ENCODE results near the gene DCTN3. TPM values are rescaled to one million over a fixed set of nuclear protein-coding genes. Genes with fewer than 3 reads are reported as not detected.

The DCTN3 gene
- total RNA-seq, 3 donors from 2014 or later (not counting 1 experiment from before 2014, with no cell fraction given), result 135 to 171 (median 147) TPM

DNA sequence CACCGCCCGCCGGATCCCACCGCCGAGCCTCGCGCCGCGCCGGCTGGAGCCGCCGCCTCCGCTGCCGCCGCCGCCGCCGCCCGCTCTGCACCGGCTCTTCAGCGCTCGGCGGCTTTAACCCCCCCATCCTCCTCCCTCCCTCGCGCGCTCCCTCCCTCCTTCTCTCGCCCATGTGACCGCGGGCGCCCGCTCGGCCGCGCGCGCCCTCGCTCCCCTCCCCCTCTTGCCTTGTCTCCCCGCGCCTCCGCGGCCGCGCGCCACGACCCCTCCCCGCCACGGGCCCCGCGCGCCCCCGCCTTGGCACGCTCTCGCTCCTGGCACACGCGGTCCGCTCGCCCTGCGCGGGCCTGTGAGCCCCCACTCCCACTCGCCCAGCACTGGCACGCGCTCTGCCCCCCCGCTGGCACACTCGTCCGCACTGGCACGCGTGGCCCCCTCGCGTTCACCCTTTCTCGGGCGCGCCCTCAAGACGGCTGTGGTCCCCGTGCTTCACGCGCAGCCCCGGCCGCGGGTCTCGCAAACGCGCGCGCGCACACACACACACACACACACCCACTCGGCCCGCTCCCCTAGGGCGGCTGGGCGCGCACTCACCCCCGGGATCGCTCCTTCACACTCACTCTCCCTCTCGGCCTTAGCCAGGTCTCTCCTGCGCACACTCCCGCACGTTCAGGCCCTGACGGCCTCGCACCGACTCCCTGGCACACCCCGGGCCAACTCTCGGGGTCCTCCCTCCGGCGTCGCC is 30.5 kb downstream of the DCTN3 start, which contains the start of gene CNTFR:
CNTFR (minus strand) TSS at position 89 of the 745 bp plus-strand sequence. CDS start 20,743 bp downstream, outside the sequence.
- TF ChIP-seq, protein P1, sequence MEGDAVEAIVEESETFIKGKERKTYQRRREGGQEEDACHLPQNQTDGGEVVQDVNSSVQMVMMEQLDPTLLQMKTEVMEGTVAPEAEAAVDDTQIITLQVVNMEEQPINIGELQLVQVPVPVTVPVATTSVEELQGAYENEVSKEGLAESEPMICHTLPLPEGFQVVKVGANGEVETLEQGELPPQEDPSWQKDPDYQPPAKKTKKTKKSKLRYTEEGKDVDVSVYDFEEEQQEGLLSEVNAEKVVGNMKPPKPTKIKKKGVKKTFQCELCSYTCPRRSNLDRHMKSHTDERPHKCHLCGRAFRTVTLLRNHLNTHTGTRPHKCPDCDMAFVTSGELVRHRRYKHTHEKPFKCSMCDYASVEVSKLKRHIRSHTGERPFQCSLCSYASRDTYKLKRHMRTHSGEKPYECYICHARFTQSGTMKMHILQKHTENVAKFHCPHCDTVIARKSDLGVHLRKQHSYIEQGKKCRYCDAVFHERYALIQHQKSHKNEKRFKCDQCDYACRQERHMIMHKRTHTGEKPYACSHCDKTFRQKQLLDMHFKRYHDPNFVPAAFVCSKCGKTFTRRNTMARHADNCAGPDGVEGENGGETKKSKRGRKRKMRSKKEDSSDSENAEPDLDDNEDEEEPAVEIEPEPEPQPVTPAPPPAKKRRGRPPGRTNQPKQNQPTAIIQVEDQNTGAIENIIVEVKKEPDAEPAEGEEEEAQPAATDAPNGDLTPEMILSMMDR (IDR thresholded peaks at IDR 0.05), result no peak
- DNase-seq (peak in 1 of 2 donors; percentile 31), ATAC-seq (peak in 1 of 3 donors; percentile 27)
- Histone ChIP-seq H3K4me3 (ENCODE audit: low read length) (no peak within 1 kb of the TSS), H3K9me3 (ENCODE audit: control insufficient read depth, insufficient read depth, low read length) (no peaks in the 10 kb centered on the region), H3K27ac (ENCODE audit: low read length) (no peak within 1 kb of the TSS), H3K4me1 (ENCODE audit: control insufficient read depth, insufficient read depth, low read length) (peaks cover 28% of the 10 kb centered on the region), H3K27me3 (ENCODE audit: control insufficient read depth, insufficient read depth, low read length) (peaks cover 39% of the 10 kb centered on the region), H3K36me3 (ENCODE audit: control insufficient read depth, insufficient read depth, low read length) (no peaks in the 10 kb centered on the region)
- H3K4me1 Mint-ChIP-seq, result peaks cover 9 to 47% of the 10 kb centered on the region in 2 donors
- H3K36me3 Mint-ChIP-seq, result no peaks in the 10 kb centered on the region
- WGBS (ENCODE audit: insufficient coverage), result under 1% methylated on average over 104 of the region's 104 CpGs
- H3K27ac Mint-ChIP-seq, result peak within 1 kb of the TSS in 1 of 2 donors; percentile 31
- no peaks in the 10 kb centered on the region for H3K9me3 Mint-ChIP-seq
- peaks cover 61 to 69% of the 10 kb centered on the region in 2 donors for H3K27me3 Mint-ChIP-seq (ENCODE audit: low read depth in 2 of 2)
- H3K4me3 Mint-ChIP-seq, result peak within 1 kb of the TSS; percentile 55
- intact Hi-C loops (cut with micrococcal nuclease), result loop anchor here (5.0 kb wide), 1 partner anchor 153 kb away; no protein-coding TSS in a partner anchor

DNA sequence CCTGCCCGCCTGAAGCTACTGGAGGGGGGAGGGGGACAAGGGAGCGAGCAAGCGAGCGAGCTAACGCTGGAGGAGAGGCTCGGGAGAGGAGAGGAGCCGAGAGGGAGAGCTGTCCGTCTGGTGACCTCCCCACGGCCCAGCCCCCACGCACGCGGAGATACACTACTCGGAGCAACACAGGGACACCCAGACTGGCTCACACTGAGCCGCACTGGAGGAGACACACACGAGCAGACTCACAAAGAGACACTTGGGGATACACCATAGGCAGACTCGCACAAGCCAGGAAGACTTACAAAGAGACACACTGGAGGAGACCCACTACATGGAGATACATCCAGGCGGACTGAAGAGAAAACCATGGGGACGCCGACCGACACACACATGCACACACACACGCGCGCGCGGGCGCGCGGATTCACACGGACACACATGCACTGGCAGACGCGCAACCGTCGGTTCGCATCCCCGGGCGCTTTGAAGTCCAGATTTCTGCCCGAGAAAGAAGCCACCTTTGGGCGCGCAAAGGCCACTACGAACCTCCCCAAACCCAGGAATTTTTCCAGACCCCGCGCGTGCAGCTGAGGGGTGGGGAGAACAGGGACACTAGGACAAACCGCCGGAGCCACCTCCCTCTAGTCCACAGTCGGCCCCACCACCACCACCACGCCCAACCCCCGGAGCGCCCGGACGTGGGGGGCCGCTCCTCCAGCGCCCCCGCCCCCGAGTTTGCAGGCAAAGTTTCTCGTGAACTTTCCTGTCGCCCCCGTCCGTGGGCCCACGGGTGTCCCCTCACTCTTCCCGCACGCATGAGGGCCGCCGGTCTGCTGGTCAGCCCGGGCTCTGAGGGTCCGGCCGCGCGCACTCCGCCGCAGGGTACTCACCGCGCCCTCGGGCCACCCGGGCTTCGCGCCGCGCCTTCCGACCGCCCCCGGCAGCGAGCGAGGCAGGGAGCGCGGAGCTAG is 31.3 kb downstream of the DCTN3 start:
- H3K4me3 ChIP-seq (ENCODE audit: low read length), result no peak overlapping the region
- H3K27me3 ChIP-seq (ENCODE audit: control insufficient read depth, insufficient read depth, low read length), result peaks cover 38% of the 10 kb centered on the region
- no peaks in the 10 kb centered on the region for H3K36me3 Mint-ChIP-seq
- no peak for DNase-seq
- 4% methylated on average over 86 of the region's 86 CpGs for WGBS (ENCODE audit: insufficient coverage)
- peak overlapping the region; percentile 17 for H3K4me3 Mint-ChIP-seq
- H3K9me3 Mint-ChIP-seq, result no peaks in the 10 kb centered on the region
- TF ChIP-seq, protein P1 (IDR thresholded peaks at IDR 0.05), result no peak
- no peaks in the 10 kb centered on the region for H3K9me3 ChIP-seq (ENCODE audit: control insufficient read depth, insufficient read depth, low read length)
- peaks cover 68 to 69% of the 10 kb centered on the region in 2 donors for H3K27me3 Mint-ChIP-seq (ENCODE audit: low read depth in 2 of 2)
- H3K27ac Mint-ChIP-seq, result no peak overlapping the region
- peaks cover 28% of the 10 kb centered on the region for H3K4me1 ChIP-seq (ENCODE audit: control insufficient read depth, insufficient read depth, low read length)
- H3K27ac ChIP-seq (ENCODE audit: low read length), result no peak overlapping the region
- ATAC-seq, result no peak
- H3K4me1 Mint-ChIP-seq, result peaks cover 9 to 47% of the 10 kb centered on the region in 2 donors
- no peaks in the 10 kb centered on the region for H3K36me3 ChIP-seq (ENCODE audit: control insufficient read depth, insufficient read depth, low read length)
- intact Hi-C loops (cut with micrococcal nuclease), result no loop called here

DNA sequence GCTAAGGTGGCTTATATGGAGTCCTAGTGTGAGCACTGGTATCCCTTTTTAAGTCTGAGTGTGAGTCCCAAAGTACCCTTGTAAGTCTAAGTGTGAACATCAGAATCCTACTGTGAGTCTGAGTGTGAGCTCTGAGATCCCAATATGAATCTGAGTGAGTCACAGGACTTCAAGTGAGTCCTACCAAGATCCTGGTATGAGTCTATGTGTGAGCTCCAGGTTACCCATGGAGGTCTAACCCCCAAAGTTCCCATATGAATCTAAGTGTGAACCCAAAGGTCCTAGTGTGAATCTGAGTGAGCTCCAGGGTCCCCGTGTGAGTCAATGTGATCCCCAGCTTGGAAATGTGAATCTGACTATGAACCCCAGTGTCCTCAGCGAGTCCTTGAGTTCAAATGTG is 33.0 kb downstream of the DCTN3 start:
- DNase-seq (no peak), ATAC-seq (no peak)
- intact Hi-C loops (cut with micrococcal nuclease), result no loop called here
- TF ChIP-seq, protein P1 (IDR thresholded peaks at IDR 0.05), result no peak
- Mint-ChIP-seq H3K4me3 (peak overlapping the region; percentile 21), H3K27me3 (ENCODE audit: low read depth in 2 of 2) (peaks cover 60 to 62% of the 10 kb centered on the region in 2 donors), H3K27ac (no peak overlapping the region), H3K4me1 (peaks cover 9 to 35% of the 10 kb centered on the region in 2 donors), H3K36me3 (no peaks in the 10 kb centered on the region), H3K9me3 (no peaks in the 10 kb centered on the region)
- Histone ChIP-seq H3K27ac (ENCODE audit: low read length) (no peak overlapping the region), H3K27me3 (ENCODE audit: control insufficient read depth, insufficient read depth, low read length) (peaks cover 25% of the 10 kb centered on the region), H3K4me3 (ENCODE audit: low read length) (no peak overlapping the region), H3K9me3 (ENCODE audit: control insufficient read depth, insufficient read depth, low read length) (no peaks in the 10 kb centered on the region), H3K4me1 (ENCODE audit: control insufficient read depth, insufficient read depth, low read length) (peaks cover 26% of the 10 kb centered on the region), H3K36me3 (ENCODE audit: control insufficient read depth, insufficient read depth, low read length) (no peaks in the 10 kb centered on the region)
- WGBS (ENCODE audit: insufficient coverage), result 41% methylated on average over 2 of the region's 2 CpGs

Data from natural killer cell (primary cell).